Stimulated activated CD4-positive, alpha-beta T cell treated with anti-CD3 and anti-CD28 coated beads, Interleukin-1b, Interleukin-23, amount 100 ng/mL, for 48 hours (primary cell): Measurements from ENCODE around the gene ZBTB7C.

ENCODE experiments used
- DNase-seq: peaks from one replicate; pipeline ENCODE4 v3.0.0-alpha.2; 2020

Gene ZBTB7C

GRCh38 chr18:48348739-48349138 is 60.4 kb downstream of the ZBTB7C start:
- DNase-seq: no peak

- no peak for DNase-seq
Observed at GRCh38 chr18:48347756-48348326, 61.3 kb downstream of the ZBTB7C start.

GRCh38 chr18:48345596-48345995 is 63.6 kb downstream of the ZBTB7C start:
- DNase-seq: no peak

GRCh38 chr18:48342581-48342980 is 66.6 kb downstream of the ZBTB7C start:
- no peak for DNase-seq

- DNase-seq: no peak
Observed at GRCh38 chr18:48342125-48342524, 67.1 kb downstream of the ZBTB7C start.

- DNase-seq: no peak
Observed at GRCh38 chr18:48340560-48340959, 68.6 kb downstream of the ZBTB7C start.

- DNase-seq: no peak
Observed at GRCh38 chr18:48339692-48340091, 69.5 kb downstream of the ZBTB7C start.

- no peak for DNase-seq
Observed at GRCh38 chr18:48338915-48339314, 70.3 kb downstream of the ZBTB7C start.

GRCh38 chr18:48337053-48337452 is 72.1 kb downstream of the ZBTB7C start:
- no peak for DNase-seq

- DNase-seq: no peak
Observed at GRCh38 chr18:48336332-48336731, 72.9 kb downstream of the ZBTB7C start.

- no peak for DNase-seq
Observed at GRCh38 chr18:48335829-48336228, 73.4 kb downstream of the ZBTB7C start.

- no peak for DNase-seq
Observed at GRCh38 chr18:48334845-48335244, 74.3 kb downstream of the ZBTB7C start.

- DNase-seq: no peak
Observed at GRCh38 chr18:48333563-48333962, 75.6 kb downstream of the ZBTB7C start.

GRCh38 chr18:48330016-48330991 is 78.9 kb downstream of the ZBTB7C start:
- DNase-seq: no peak

GRCh38 chr18:48328473-48329210 is 80.5 kb downstream of the ZBTB7C start:
- DNase-seq: no peak

- DNase-seq: no peak
Observed at GRCh38 chr18:48326901-48327675, 82.1 kb downstream of the ZBTB7C start.

- DNase-seq: no peak
Observed at GRCh38 chr18:48325115-48325665, 84.0 kb downstream of the ZBTB7C start.

- DNase-seq: no peak
Observed at GRCh38 chr18:48324651-48325050, 84.5 kb downstream of the ZBTB7C start.

GRCh38 chr18:48323151-48323550 is 86.0 kb downstream of the ZBTB7C start:
- DNase-seq: no peak

GRCh38 chr18:48321536-48321935 is 87.6 kb downstream of the ZBTB7C start:
- no peak for DNase-seq

GRCh38 chr18:48321121-48321520 is 88.1 kb downstream of the ZBTB7C start:
- no peak for DNase-seq

- DNase-seq: no peak
Observed at GRCh38 chr18:48320639-48320945, 88.6 kb downstream of the ZBTB7C start.
